ENCODE results near the gene GTF2B. TPM values are rescaled to one million over a fixed set of nuclear protein-coding genes. Genes with fewer than 3 reads are reported as not detected.

The GTF2B gene
- total RNA-seq, 1 experiment from 2014 or later, result 27.0 TPM

GRCh38 chr1:88936760-88937342 lies 45.5 kb upstream of the GTF2B start:
- Histone ChIP-seq H3K36me3 (ENCODE audit: control insufficient read depth, insufficient read depth, low read length) (peaks cover 1% of the 10 kb centered on the region; the same call in 1 of the 2 replicates), H3K4me3 (ENCODE audit: low read depth in 2 of 2, low read length in 2 of 2) (no peak overlapping the region), H3K4me1 (ENCODE audit: control insufficient read depth, insufficient read depth, low read length) (no peaks in the 10 kb centered on the region), H3K9me3 (ENCODE audit: control insufficient read depth, insufficient read depth, low read depth, low read length) (no peaks in the 10 kb centered on the region), H3K27me3 (ENCODE audit: control insufficient read depth, insufficient read depth, low read length) (no peaks in the 10 kb centered on the region), H3K27ac (ENCODE audit: low read length) (no peak overlapping the region)
- ATAC-seq (peak; percentile 79), DNase-seq (ENCODE audit: low read depth, low spot score) (no peak)
- no peak for TF ChIP-seq POLR2AphosphoS5 (IDR thresholded peaks at IDR 0.05; ENCODE audit: low read depth, low read length)
- TF ChIP-seq, protein P1, sequence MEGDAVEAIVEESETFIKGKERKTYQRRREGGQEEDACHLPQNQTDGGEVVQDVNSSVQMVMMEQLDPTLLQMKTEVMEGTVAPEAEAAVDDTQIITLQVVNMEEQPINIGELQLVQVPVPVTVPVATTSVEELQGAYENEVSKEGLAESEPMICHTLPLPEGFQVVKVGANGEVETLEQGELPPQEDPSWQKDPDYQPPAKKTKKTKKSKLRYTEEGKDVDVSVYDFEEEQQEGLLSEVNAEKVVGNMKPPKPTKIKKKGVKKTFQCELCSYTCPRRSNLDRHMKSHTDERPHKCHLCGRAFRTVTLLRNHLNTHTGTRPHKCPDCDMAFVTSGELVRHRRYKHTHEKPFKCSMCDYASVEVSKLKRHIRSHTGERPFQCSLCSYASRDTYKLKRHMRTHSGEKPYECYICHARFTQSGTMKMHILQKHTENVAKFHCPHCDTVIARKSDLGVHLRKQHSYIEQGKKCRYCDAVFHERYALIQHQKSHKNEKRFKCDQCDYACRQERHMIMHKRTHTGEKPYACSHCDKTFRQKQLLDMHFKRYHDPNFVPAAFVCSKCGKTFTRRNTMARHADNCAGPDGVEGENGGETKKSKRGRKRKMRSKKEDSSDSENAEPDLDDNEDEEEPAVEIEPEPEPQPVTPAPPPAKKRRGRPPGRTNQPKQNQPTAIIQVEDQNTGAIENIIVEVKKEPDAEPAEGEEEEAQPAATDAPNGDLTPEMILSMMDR (IDR thresholded peaks at IDR 0.05), result no peak
- TF ChIP-seq REST (IDR thresholded peaks at IDR 0.05; ENCODE audit: insufficient read depth in 1 of 2, low read depth in 2 of 2, low read length in 1 of 2), result no peak
- no peak for TF ChIP-seq TCF7L2 (IDR thresholded peaks at IDR 0.05; ENCODE audit: low read depth, low read length)
- no peak for TF ChIP-seq SIN3A (IDR thresholded peaks at IDR 0.05; ENCODE audit: borderline replicate concordance, insufficient read depth, low read depth, low read length)
- no TSS peak for BruUV-seq (replicated peaks)
- ChIA-PET CTCF (no interaction called here), POLR2A (no interaction called here)
- intact Hi-C loops (cut with micrococcal nuclease; ENCODE audit: unreplicated experiment), result no loop called here
- in situ Hi-C loops (cut with HindIII; ENCODE audit: low pct_unique_long_range_greater_than_20kb, low sequenced_read_pairs), result no loop called here

- DNase-seq (ENCODE audit: low read depth, low spot score), result no peak
- intact Hi-C loops (cut with micrococcal nuclease; ENCODE audit: unreplicated experiment) (no loop called here), in situ Hi-C loops (cut with HindIII; ENCODE audit: low pct_unique_long_range_greater_than_20kb, low sequenced_read_pairs) (no loop called here)
- Histone ChIP-seq H3K27ac (ENCODE audit: low read length) (no peak overlapping the region), H3K4me1 (ENCODE audit: control insufficient read depth, insufficient read depth, low read length) (no peaks in the 10 kb centered on the region), H3K4me3 (ENCODE audit: low read depth in 2 of 2, low read length in 2 of 2) (no peak overlapping the region), H3K9me3 (ENCODE audit: control insufficient read depth, insufficient read depth, low read depth, low read length) (no peaks in the 10 kb centered on the region), H3K36me3 (ENCODE audit: control insufficient read depth, insufficient read depth, low read length) (no peaks in the 10 kb centered on the region), H3K27me3 (ENCODE audit: control insufficient read depth, insufficient read depth, low read length) (no peaks in the 10 kb centered on the region)
- ChIA-PET CTCF (no interaction called here), POLR2A (no interaction called here)
- TF ChIP-seq SIN3A (IDR thresholded peaks at IDR 0.05; ENCODE audit: borderline replicate concordance, insufficient read depth, low read depth, low read length) (no peak), REST (IDR thresholded peaks at IDR 0.05; ENCODE audit: insufficient read depth in 1 of 2, low read depth in 2 of 2, low read length in 1 of 2) (no peak)
- TF ChIP-seq, protein P1 (IDR thresholded peaks at IDR 0.05), result peak; percentile 62; the same call in 1 of the 2 replicates
- no peak for ATAC-seq
- BruUV-seq (replicated peaks), result no TSS peak
Measured at GRCh38 chr1:88936223-88936523, 44.8 kb upstream of the GTF2B start.

All from Panc1 (cell line).